NCI-H2227 (cell line): Measurements from ENCODE around the gene KLHL2.
"Not testable (repeated sequence)": the region's sequence is repeated elsewhere in the genome, so short reads cannot be mapped to it uniquely, and the experiment has no call there.

Source experiments
- DNase-seq: peaks from one replicate; lab custom pipeline; 2025; ENCODE audit not compliant: unreplicated experiment; lab: John Stamatoyannopoulos, UW

KLHL2 gene

GRCh38 chr4:165327211-165328100 lies 120.1 kb downstream of the KLHL2 start, which contains the start of gene MSMO1:
Gene MSMO1 (plus strand): TSS chr4:165327669. CDS start chr4:165333371, 5,702 bp downstream.
- peak; percentile 98 for DNase-seq

GRCh38 chr4:165328101-165328425 lies 120.7 kb downstream of the KLHL2 start:
- DNase-seq, result no peak

DNA sequence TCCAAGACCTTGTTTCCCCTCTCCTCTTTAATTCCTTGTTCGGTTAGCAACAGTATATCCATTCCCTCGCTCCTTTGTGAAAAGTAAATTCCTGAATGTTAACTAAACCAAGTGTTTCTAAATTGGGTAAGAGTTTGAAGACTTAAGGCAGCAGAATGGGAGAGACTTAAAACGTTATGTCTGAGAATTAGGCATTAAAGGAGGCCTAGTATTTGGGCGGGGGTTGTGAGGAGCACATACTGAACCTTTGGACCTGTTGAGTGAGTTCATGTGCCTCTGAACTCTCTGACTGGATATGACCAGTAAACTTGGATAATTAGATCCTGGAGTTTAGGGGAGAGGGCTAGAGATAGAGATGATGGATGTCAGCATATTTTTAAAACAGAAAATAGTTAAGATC lies 121.3 kb downstream of the KLHL2 start:
- no peak for DNase-seq

DNA sequence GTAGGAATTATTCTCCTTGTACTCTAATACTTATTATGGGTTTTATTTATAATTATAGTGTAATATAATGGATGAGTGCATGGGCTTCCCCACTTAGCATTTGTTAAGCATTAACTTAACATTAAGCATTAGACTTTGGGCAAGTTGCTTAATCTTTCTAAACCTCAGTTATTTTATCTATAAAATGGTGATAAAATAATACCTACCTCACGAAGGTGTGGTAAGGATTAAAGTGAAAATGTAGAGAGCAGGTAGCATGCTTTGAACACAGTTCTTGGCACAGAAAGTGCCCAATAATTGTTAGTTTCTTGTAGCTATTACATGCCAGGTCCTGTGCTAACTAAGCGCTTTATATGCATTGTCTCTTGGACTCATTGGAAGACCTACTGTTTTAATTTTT lies 122.7 kb downstream of the KLHL2 start:
- DNase-seq, result no peak

GRCh38 chr4:165330666-165331065 lies 123.3 kb downstream of the KLHL2 start:
- DNase-seq, result no peak

- DNase-seq, result no peak
Measured at GRCh38 chr4:165331359-165331758, 124.0 kb downstream of the KLHL2 start.

DNA sequence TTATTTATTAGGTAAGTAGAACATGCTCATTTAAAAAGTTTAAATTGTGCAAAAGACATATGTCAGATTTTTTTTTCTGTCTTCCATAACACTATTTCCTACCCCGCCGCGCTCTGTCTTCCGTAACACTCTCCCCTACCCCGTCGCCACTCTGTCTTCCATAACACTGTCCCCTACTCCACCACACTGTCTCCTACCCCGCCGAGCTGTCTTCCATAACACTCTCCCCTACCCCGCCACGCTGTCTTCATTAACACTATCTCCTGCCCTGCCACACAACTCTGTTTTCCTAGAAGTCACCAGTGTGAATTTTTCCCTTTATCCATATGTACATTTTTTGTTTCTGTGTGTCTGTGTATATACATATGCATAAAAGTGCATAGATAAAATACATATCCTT lies 124.5 kb downstream of the KLHL2 start:
- DNase-seq, result no peak

DNA sequence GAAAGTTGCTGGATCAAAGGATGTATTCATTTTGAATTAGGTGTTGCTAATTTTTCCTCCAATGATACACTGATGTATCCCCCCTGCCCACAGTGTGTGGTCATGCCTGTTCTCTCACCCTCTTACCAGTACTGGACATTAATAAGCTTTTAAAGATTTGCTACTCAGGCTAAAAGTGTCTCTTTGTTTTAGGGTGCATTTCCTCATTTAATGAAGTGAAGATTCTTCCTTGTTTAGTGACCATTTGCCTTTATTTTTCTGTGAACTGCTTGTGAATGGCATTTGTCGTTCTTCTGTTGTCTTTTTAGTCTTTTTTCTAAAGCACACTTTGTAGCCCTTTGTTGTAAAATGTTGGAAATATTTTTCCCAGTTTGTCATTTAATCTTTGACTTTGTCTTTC lies 125.1 kb downstream of the KLHL2 start:
- DNase-seq, result no peak

DNA sequence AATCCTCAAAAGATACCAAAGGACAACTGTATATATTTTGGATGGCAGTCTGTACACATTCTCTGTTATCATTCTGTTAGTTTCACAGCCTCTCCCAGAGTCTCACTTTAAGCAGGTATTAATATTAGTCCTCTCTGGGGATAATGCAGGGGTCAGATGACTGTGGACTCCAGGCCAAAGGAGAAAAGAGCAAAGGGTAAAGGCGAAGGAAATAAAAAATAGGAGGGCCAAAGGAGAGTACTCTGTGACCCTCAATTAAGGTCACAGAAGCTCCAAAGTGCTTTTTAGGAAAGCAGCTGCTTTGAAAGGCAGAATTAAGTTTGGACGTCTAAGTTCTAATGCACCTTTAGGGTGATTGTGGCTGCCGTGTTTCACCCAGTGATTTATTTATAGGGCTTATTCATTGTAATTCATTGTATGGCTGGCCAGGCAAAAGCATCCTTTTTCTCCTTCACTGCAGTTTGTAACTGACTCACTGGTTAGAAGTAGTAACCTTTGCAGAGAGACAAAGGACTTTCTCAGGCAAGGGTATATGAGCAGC lies 127.9 kb downstream of the KLHL2 start:
- no peak for DNase-seq

DNA sequence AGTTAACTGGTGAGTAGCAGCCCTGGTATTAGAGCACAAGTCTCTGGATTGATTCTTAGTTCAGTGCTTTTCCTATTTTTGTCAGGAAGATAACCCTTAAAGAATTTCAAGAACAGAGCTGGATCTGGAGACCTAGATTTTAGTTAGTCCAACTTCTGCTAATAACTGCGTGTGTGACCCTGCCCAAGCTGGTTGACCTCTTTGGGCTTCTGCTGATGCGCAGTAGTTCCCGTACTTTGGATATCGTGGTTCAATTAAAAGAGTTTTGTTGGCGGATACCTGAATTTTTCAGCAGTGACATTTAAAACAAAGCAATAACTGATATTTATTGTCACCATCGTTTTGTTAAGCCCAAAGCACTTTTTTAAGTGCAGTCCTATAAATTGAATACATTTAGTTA lies 129.4 kb downstream of the KLHL2 start:
- DNase-seq, result no peak

GRCh38 chr4:165342340-165342739 lies 135.0 kb downstream of the KLHL2 start:
- DNase-seq, result not testable (repeated sequence)

DNA sequence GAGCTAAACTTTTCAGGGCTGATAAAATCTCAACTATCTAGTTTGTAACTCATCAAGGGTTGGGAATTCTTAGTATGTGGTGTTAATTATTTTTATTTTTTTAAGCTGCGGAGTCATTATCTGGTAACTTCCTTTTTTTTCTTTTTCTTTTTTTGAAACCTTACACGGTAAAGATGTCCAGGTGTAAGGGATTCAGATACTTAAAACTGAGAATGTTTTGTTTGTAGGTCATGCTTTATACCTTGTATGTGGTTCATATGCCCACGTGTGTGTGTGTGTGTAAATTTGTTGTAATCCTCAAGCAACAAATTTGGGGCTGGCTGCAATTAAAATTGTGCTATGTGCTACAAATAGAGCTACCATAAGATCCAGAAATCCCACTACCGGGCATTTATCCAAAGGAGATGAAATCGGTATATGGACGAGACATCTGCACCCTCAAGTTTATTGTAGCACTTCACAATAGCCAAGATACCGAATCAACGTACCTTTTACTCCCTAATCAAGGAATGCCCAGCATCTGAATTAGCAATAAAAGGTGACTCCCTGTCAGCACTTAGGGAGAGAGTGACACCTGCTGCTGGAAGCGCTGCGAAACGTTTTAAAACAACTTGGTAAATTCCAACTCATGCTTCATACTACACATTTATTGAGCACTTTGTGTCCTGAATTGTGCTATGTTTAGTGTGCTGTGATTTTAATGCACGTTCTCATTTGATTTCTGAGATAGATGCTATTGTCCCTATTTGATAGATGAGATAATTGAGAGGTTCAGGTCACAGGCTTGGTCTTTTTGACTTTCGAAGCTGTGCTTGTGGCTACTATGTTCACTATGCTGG lies 136.2 kb downstream of the KLHL2 start:
- DNase-seq, result no peak

DNA sequence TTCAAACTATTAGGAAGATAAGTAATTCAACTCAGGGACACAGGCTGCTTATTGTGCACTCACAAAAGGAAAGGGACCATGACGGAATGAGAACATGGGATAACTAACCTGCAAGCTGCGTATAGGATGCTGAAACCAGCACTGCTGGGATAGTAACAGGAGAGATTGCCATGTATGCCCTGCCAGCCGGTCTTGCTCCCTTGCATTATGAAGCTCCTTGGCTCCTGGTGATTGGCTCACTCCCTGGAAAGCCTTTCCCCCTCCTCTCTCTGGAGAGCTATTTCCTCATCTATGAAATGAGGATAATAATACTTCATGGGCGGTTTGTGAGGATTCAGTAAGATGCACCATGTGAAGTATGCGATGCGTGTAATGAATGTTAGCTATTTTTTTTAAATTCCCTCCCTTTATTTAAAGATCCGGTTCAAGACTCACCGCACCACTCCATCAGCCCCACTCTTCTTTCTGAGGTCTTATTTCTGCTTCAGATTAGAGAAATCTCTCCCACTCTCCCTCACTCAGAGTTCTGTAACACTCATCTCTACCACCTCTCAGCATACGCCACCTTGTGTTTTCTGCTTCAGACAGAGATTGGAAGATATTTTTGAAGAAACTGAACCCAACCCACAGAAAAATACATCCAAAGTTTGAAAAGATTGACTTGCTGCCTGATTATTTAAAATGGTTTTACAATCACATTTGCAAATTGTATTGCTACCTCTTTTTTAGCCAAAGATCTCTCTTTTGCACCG lies 138.5 kb downstream of the KLHL2 start:
- DNase-seq, result peak; percentile 51

DNA sequence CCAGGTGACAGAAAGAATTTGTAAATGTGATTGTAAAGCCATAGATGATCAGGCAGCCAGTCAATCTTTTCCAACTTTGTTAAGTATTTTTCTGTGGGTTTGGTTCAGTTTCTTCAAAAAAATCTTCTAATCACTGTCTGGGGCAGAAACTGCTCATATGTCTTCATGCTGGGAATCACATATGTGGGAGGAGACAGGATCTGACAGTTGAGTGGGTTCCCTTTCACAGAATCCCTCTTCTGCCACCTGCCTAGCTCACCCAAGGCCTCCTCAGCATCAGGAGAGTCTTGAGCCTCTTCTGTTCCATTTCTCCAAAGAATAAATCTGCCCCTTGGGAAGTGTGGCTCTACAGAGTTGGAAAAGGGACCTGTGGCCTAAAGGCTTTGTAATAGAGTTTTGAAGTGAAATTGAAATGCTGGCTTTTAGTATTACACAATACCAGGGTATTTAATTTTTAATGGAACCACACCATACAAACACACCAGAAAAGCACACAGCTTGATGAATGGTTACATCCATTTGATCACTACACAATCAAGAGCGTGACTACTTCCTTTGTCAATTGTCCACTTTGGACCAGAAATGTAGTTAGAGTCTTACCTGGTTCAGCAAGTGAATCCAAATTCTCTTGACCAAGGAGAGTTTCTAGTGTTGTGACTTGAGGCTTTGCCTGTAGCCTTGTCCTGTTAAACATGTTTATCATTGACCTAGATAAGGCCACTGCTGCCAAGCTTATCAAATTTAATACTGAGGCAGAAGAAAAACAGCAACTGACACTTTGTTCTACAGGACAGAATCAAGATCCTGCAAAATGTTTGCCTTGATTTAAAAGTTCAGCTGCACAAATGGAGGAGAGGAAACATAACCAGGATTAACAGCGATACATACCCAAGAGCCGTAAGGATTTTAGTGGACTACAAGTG lies 140.5 kb downstream of the KLHL2 start:
- DNase-seq, result no peak

GRCh38 chr4:165351359-165352130 lies 144.2 kb downstream of the KLHL2 start:
- no peak for DNase-seq

DNA sequence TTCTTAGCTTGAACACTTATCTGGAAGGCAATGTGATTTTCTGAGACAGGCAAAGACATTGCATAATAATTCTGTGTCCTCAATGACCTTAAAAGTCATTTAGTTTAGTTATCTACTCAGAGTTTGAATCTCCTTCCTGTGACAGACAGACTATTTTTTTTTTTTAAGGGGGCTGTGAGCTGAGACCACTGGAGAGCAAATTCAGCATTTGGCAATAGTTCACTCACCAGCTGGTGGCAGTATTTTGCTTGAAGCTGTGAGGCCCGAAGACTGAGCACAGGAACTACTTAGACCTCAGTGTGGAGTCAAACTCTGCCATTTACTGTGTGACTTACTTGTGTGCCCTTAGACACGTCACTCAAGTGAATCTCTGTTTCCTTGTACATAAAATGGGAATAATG lies 148.5 kb downstream of the KLHL2 start:
- DNase-seq, result peak; percentile 43

- no peak for DNase-seq
Measured at GRCh38 chr4:165359506-165359905, 152.1 kb downstream of the KLHL2 start.

DNA sequence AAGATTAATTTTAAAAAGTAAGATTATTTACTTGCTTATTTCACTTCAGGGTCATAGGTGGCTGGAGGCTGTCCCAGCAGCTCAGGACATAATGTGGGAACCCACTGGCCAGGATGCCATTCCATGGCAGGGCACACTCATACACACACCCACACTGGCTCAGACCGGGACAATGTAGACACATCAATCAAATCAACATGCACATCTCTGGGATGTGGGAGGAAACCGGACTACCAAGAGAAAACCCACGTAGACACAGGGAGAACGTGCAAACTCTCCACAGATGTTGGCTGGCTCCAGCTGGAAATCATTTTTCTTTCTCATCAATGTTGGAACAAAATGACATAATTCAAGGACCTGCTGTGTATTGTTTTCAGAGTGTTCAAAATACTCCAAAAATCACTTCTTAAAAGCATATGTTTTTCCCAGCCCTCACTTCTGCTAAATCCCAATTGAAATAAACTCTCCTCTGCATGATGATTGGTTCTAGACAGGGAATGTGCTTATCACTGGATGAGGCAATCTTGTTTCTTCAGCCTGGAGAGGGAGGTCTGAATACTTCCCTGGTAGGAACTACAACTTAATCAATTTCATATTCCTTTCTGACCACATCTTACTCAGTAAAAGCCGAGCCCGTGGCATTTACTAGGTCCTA lies 152.8 kb downstream of the KLHL2 start:
- DNase-seq, result no peak
